ENCODE results near the gene TMEM187. TPM values are rescaled to one million over a fixed set of nuclear protein-coding genes. Genes with fewer than 3 reads are reported as not detected.

The TMEM187 gene
- total and polyA plus RNA-seq, 2 of the 4 experiments (the other 2 are of a cell fraction), result 3.4 to 6.2 TPM

DNA sequence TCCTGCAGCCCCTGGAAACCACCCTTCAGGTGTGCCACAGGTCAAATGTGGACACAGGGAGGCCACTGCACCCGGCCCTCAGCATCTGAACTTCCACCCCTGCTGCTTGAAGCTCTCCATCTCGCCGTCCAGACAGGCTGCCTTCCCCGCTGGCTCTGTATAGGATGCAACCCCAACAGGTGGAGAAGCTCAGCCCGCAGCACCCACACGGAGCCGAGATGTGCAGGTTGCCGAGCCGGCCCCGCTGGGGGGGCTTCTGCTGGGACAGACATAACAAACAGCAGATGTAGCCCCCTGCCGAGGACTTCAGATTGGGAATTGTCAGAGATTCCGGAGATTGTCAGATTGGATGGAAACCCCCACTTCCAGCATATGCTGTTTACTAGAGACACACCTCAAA, 20.5 kb downstream of the TMEM187 start:
- H3K4me2 ChIP-seq (ENCODE audit: low read depth, low read length), result no peak overlapping the region
- no CpG with 5 or more reads among the region's 12 CpGs for WGBS, 2 experiments (ENCODE audit: extremely low coverage in 2 of 2, insufficient read length in 1 of 2)
- intact Hi-C loops (cut with micrococcal nuclease) (no loop called here), in situ Hi-C loops (cut with MboI; ENCODE audit: low sequenced_read_pairs) (no loop called here), dilution Hi-C loops (cut with HindIII; ENCODE audit: low sequenced_read_pairs, unreplicated experiment) (no loop called here)
- no peaks in the 10 kb centered on the region for H3K36me3 ChIP-seq (ENCODE audit: control insufficient read depth, insufficient read depth, low read length)
- no peaks in the 10 kb centered on the region for H3K9me1 ChIP-seq (ENCODE audit: insufficient read depth, low read length)
- no peak overlapping the region for H4K5ac ChIP-seq (ENCODE audit: low read depth, low read length)
- no peak overlapping the region for H2AK5ac ChIP-seq (ENCODE audit: low read depth, low read length)
- no peak overlapping the region for H3K14ac ChIP-seq (replicated peaks; ENCODE audit: low read depth, low read length)
- ATAC-seq (ENCODE audit: low read depth) (no peak), DNase-seq (no peak)
- no peak overlapping the region for H3K9ac ChIP-seq (ENCODE audit: low read depth, low read length)
- no peak overlapping the region for H4K91ac ChIP-seq (ENCODE audit: insufficient read depth, low read depth, low read length)
- H3K27ac ChIP-seq (ENCODE audit: insufficient read depth, low read length), result no peak overlapping the region
- no peak overlapping the region for H3K18ac ChIP-seq (ENCODE audit: low read depth, low read length)
- H3K27me3 ChIP-seq (ENCODE audit: control insufficient read depth, insufficient read depth, low read length), result no peaks in the 10 kb centered on the region; the same call in 1 of the 2 replicates
- CTCF ChIA-PET, result no interaction called here
- no peak for TF ChIP-seq CHD1 (IDR thresholded peaks at IDR 0.05; ENCODE audit: low read depth, low read length)
- TF ChIP-seq RFX5 (IDR thresholded peaks at IDR 0.05; ENCODE audit: low read depth, low read length), result no peak
- TF ChIP-seq, protein P1, sequence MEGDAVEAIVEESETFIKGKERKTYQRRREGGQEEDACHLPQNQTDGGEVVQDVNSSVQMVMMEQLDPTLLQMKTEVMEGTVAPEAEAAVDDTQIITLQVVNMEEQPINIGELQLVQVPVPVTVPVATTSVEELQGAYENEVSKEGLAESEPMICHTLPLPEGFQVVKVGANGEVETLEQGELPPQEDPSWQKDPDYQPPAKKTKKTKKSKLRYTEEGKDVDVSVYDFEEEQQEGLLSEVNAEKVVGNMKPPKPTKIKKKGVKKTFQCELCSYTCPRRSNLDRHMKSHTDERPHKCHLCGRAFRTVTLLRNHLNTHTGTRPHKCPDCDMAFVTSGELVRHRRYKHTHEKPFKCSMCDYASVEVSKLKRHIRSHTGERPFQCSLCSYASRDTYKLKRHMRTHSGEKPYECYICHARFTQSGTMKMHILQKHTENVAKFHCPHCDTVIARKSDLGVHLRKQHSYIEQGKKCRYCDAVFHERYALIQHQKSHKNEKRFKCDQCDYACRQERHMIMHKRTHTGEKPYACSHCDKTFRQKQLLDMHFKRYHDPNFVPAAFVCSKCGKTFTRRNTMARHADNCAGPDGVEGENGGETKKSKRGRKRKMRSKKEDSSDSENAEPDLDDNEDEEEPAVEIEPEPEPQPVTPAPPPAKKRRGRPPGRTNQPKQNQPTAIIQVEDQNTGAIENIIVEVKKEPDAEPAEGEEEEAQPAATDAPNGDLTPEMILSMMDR (conservative IDR thresholded peaks at IDR 0.05; ENCODE audit: low read depth, low read length), result no peak
- no peak for TF ChIP-seq SMC3 (IDR thresholded peaks at IDR 0.05; ENCODE audit: low read depth, low read length)
- no peak for TF ChIP-seq MAZ (IDR thresholded peaks at IDR 0.05; ENCODE audit: borderline replicate concordance, low read depth, low read length)
- no peak for TF ChIP-seq RCOR1 (IDR thresholded peaks at IDR 0.05; ENCODE audit: insufficient replicate concordance, low read length)
- TF ChIP-seq MAFK (IDR thresholded peaks at IDR 0.05; ENCODE audit: low read depth, low read length), result no peak
- no peak for TF ChIP-seq NFE2L2 (IDR thresholded peaks at IDR 0.05; ENCODE audit: low read depth, low read length)
- TF ChIP-seq FOS (IDR thresholded peaks at IDR 0.05; ENCODE audit: low read depth, low read length), result no peak
- no peak for TF ChIP-seq CEBPB (IDR thresholded peaks at IDR 0.05; ENCODE audit: low read depth, low read length)
- TF ChIP-seq, protein P2, sequence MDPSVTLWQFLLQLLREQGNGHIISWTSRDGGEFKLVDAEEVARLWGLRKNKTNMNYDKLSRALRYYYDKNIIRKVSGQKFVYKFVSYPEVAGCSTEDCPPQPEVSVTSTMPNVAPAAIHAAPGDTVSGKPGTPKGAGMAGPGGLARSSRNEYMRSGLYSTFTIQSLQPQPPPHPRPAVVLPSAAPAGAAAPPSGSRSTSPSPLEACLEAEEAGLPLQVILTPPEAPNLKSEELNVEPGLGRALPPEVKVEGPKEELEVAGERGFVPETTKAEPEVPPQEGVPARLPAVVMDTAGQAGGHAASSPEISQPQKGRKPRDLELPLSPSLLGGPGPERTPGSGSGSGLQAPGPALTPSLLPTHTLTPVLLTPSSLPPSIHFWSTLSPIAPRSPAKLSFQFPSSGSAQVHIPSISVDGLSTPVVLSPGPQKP (IDR thresholded peaks at IDR 0.05; ENCODE audit: borderline replicate concordance, low read depth, low read length), result no peak
- TF ChIP-seq POLR2A (IDR thresholded peaks at IDR 0.05; ENCODE audit: low read depth, low read length), result no peak
- TF ChIP-seq RAD21 (IDR thresholded peaks at IDR 0.05; ENCODE audit: low read length), result no peak
- no peak for TF ChIP-seq MXI1 (IDR thresholded peaks at IDR 0.05; ENCODE audit: borderline replicate concordance, low read depth, low read length)
- TF ChIP-seq, protein P3, sequence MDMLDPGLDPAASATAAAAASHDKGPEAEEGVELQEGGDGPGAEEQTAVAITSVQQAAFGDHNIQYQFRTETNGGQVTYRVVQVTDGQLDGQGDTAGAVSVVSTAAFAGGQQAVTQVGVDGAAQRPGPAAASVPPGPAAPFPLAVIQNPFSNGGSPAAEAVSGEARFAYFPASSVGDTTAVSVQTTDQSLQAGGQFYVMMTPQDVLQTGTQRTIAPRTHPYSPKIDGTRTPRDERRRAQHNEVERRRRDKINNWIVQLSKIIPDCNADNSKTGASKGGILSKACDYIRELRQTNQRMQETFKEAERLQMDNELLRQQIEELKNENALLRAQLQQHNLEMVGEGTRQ (IDR thresholded peaks at IDR 0.05; ENCODE audit: low read depth, low read length), result no peak
- no peak for TF ChIP-seq BHLHE40 (IDR thresholded peaks at IDR 0.05; ENCODE audit: low read depth, low read length)
- no peak overlapping the region for H2BK120ac ChIP-seq (ENCODE audit: low read depth, low read length)
- no peaks in the 10 kb centered on the region for H3K79me1 ChIP-seq (ENCODE audit: low read depth in 1 of 2, low read length in 2 of 2)
- no peak overlapping the region for H2BK5ac ChIP-seq (ENCODE audit: low read depth, low read length, poor library complexity, severe bottlenecking)
- H3K4me3 ChIP-seq (ENCODE audit: insufficient read depth, low read depth, low read length), result no peak overlapping the region
- POLR2A ChIA-PET (ENCODE audit: unreplicated experiment), result no interaction called here
- no peak overlapping the region for H3K56ac ChIP-seq (ENCODE audit: extremely low read depth, insufficient read depth, low read length)
- no peak overlapping the region for H2BK15ac ChIP-seq (ENCODE audit: low read depth, low read length)
- H4K20me1 ChIP-seq (ENCODE audit: insufficient read depth, low read length), result no peaks in the 10 kb centered on the region
- H4K8ac ChIP-seq (ENCODE audit: low read depth in 2 of 2, low read length in 2 of 2), result no peak overlapping the region
- H3K9me3 ChIP-seq (ENCODE audit: control insufficient read depth, insufficient read depth, low read length), result no peaks in the 10 kb centered on the region
- no peak overlapping the region for H3K4ac ChIP-seq (ENCODE audit: low read depth, low read length)
- BruUV-seq (replicated peaks), result no TSS peak
- no peaks in the 10 kb centered on the region for H3K4me1 ChIP-seq (ENCODE audit: control insufficient read depth, insufficient read depth, low read length)
- no peak overlapping the region for H2BK20ac ChIP-seq (ENCODE audit: low read depth, low read length)
- no peak overlapping the region for H3K23ac ChIP-seq (ENCODE audit: low read depth, low read length)
- no peak overlapping the region for H2AK9ac ChIP-seq (replicated peaks; ENCODE audit: low read depth, low read length, poor library complexity)
- no peak overlapping the region for H2AFZ ChIP-seq (replicated peaks; ENCODE audit: low read length, poor library complexity)

Measured in IMR-90 (cell line).